Heart left ventricle (tissue), 16 donors: ENCODE results near the gene SLCO6A1. TPM values are rescaled to one million over a fixed set of nuclear protein-coding genes. Genes with fewer than 3 reads are reported as not detected.

Experiments used
- ATAC-seq, 4 donors: fragments of 200-7000 bp; cut with Tn5 transposase; one replicate each; pipeline ENCODE4 v1.9.1; 2020 to 2022; ENCODE audit warnings: moderate library complexity in 4 of 4, mild to moderate bottlenecking in 3 of 4, moderate number of reproducible peaks in 1 of 4
- DNase-seq, 5 donors: peaks; one replicate each; pipeline ENCODE4 v3.0.0-alpha.2; 2020
- H3K27ac ChIP-seq, 12 donors: fragments of 200-600 bp; sonication (generic) in 4 of 12; one replicate each; pipeline versions ENCODE4 v1.5.0 to v1.8.0; 2016 to 2022; ENCODE audit warnings: mild to moderate bottlenecking in 2 of 12
- H3K27me3 ChIP-seq, 9 donors: fragments of 200-600 bp; sonication (generic) in 2 of 9; one replicate each; pipeline versions ENCODE4 v1.5.1 to v1.8.0; 2016 to 2022; ENCODE audit warnings: mild to moderate bottlenecking in 3 of 9
- H3K36me3 ChIP-seq, 9 donors: fragments of 200-600 bp; sonication (generic) in 2 of 9; one replicate each; pipeline versions ENCODE4 v1.5.0 to v1.8.0; 2018 to 2022; ENCODE audit warnings: mild to moderate bottlenecking in 2 of 9
- H3K4me1 ChIP-seq, 12 donors: fragments of 200-600 bp; sonication (generic) in 4 of 12; one replicate each; pipeline versions ENCODE4 v1.5.0 to v1.8.0; 2016 to 2022; ENCODE audit warnings: mild to moderate bottlenecking in 3 of 12
- H3K4me3 ChIP-seq, 12 donors: fragments of 200-600 bp; sonication (generic) in 4 of 12; one replicate each; pipeline versions ENCODE4 v1.5.0 to v1.8.0; 2017 to 2022; ENCODE audit warnings: mild to moderate bottlenecking in 9 of 12, moderate library complexity in 4 of 12
- H3K9me3 ChIP-seq, 12 donors: fragments of 200-600 bp; sonication (generic) in 4 of 12; one replicate each; pipeline versions ENCODE4 v1.5.0 to v1.8.0; 2016 to 2022; ENCODE audit warnings: mild to moderate bottlenecking in 1 of 12
- POLR2A ChIP-seq, 2 donors: fragments of 450-650 bp; IDR thresholded peaks; one replicate each; pipeline ENCODE4 v1.6.1; 2017; ENCODE audit warnings: antibody characterized with exemption in 2 of 2, mild to moderate bottlenecking in 2 of 2, moderate library complexity in 2 of 2
- WGBS, 4 donors: extraction: QIAGEN DNeasy Blood & Tissue Kit in 2 of 4; methylation state at CpG; one replicate each; pipeline versions ENCODE4 v1.1.5 to v1.1.7; 2013 to 2018; 5-methylcytosine and 5-hydroxymethylcytosine counted together
- intact Hi-C, 10 donors: fragments of 100-400 bp; cut with DNase I; formaldehyde crosslinking; loops; one replicate each; pipeline versions ENCODE4 v1.11.1 to v1.14.2; 2022
- polyA plus RNA-seq, 2 donors: library from polyadenylated mRNA; stranded (reverse); fragments of 200-250 nt; gene quantifications; one replicate each; pipeline ENCODE4 v1.2.3, GENCODE V29; 2013
- total RNA-seq, 9 donors: library from RNA; depleted of rRNA in 2 of 9; stranded (reverse); fragments of >200 nt in 2 of 9; fragmentation: NEBNext Ultra II Directional in 3 of 9; extraction: Animal tissue kit (Norgen Biotek cat#: 25700) in 3 of 9; gene quantifications; one replicate each; pipeline versions ENCODE4 v1.1.0 to v1.2.4, GENCODE V29; 2016 to 2023
- TF ChIP-seq, protein P1 (sequence below), 12 donors: fragments of 200-600 bp; sonication (generic) in 4 of 12; IDR thresholded peaks; one replicate each; pipeline versions ENCODE4 v1.5.0 to v1.8.0; 2018 to 2022; ENCODE audit warnings: antibody characterized with exemption in 12 of 12, mild to moderate bottlenecking in 5 of 12
- donor health status: ischemic (EF 13 %, LVEDD 7.1; RV severe dilation, severe dysfunction).
- donor health status: healthy with polysubstance abuse.
- donor health status: DM: no; HTN: yes; CAD: no.
- donor health status: DM: no; HTN: no; CAD: no.
- donor health status: ischemic (EF 25% LVEDD 6.9; RV normal size, moderate dysfunction).
- donor health status: ischemic (EF 25% LVEDD 5.7; RV mildly dilated, moderate dysfunction).
- donor health status: healthy.
- donor health status: DM: yes; HTN: yes; CAD: no.
- donor health status: ischemic (EF 35%, LVEDD 5.7; RV mildly dilated, moderate dysfunction).
- donor health status: nonischemic (EF 11% LVEDD 7.7; RV severe dilation, severe dysfunction).
- donor health status: DM: yes; HTN: yes; CAD: no.
- donor health status: PGD.
- donor health status: ischemic (EF 29% LVEDD 5.4; RV normal size, mild dysfunction).
- donor health status: nonischemic (EF 23%, LVEDD 6.1; RV moderate dilation, normal function).

Gene SLCO6A1
- total and polyA plus RNA-seq, 11 donors = not detected

DNA sequence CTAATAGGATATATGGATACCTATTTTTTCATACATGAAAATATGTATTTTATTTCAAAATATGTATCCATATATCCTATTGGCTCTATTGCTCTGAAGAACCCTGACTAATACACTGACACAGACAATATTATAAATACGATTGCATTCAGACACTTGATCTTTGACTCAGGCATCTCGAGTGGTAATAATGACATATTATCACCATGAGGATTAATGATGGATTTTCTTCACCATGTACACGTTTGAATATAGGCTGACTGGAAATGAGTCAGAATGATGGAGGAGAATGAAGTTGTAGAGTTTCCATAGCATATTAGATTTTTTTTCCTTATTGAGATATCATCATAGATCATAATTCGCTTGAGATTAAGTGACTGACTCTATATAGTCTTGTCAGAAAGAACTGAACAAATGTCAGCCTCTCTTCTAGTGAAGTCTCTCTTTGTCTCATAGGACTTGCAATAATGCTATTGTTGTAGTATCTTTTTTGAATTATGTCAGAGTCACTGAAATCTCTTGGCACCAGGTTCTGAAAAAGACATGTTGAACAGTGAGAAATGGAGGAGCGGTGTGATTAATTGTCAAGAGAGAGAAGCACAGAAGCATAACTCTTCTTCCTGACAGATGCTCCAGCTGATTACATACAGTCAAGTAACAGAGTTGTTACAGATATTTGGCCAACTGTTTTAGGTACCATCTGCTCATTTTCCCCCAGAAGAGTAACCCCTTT, 41.4 kb upstream of the SLCO6A1 start:
- Histone ChIP-seq H3K4me3 (no peak overlapping the region), H3K27ac (no peak overlapping the region), H3K36me3 (no peaks in the 10 kb centered on the region), H3K9me3 (peaks cover 0 to 6% (median 0%) of the 10 kb centered on the region in 12 donors), H3K4me1 (peaks cover 0 to 8% (median 0%) of the 10 kb centered on the region in 12 donors), H3K27me3 (no peaks in the 10 kb centered on the region)
- ATAC-seq (no peak), DNase-seq (no peak)
- 84 to 87% (median 86%) methylated on average over 5 of the region's 5 CpGs for WGBS, 4 donors
- TF ChIP-seq, protein P1, sequence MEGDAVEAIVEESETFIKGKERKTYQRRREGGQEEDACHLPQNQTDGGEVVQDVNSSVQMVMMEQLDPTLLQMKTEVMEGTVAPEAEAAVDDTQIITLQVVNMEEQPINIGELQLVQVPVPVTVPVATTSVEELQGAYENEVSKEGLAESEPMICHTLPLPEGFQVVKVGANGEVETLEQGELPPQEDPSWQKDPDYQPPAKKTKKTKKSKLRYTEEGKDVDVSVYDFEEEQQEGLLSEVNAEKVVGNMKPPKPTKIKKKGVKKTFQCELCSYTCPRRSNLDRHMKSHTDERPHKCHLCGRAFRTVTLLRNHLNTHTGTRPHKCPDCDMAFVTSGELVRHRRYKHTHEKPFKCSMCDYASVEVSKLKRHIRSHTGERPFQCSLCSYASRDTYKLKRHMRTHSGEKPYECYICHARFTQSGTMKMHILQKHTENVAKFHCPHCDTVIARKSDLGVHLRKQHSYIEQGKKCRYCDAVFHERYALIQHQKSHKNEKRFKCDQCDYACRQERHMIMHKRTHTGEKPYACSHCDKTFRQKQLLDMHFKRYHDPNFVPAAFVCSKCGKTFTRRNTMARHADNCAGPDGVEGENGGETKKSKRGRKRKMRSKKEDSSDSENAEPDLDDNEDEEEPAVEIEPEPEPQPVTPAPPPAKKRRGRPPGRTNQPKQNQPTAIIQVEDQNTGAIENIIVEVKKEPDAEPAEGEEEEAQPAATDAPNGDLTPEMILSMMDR (IDR thresholded peaks at IDR 0.05) = no peak
- no peak for TF ChIP-seq POLR2A (IDR thresholded peaks at IDR 0.05)
- intact Hi-C loops = loop anchor here in 2 of 10 donors (5.0 kb wide), 2 partner anchors 502 to 597 kb away; no protein-coding TSS in a partner anchor

DNA sequence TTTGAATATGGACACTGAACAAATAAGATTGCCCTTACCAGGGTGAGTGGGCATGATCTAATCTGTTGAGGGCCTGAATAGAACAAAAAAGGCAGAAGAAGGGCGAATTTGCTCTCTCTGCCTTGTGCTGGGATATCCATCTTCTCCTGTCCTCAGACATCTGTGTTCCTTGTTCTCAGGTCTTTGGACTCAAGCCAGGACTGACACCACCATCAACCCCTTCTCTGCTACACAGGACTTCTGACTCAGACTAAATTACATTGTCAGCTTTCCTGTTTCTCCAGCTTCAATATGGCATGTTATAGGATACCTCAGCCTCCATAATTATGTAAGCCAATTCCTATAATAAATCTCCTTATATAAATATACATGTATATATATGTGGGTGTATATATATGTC, 40.8 kb upstream of the SLCO6A1 start:
- DNase-seq (no peak), ATAC-seq (no peak)

DNA sequence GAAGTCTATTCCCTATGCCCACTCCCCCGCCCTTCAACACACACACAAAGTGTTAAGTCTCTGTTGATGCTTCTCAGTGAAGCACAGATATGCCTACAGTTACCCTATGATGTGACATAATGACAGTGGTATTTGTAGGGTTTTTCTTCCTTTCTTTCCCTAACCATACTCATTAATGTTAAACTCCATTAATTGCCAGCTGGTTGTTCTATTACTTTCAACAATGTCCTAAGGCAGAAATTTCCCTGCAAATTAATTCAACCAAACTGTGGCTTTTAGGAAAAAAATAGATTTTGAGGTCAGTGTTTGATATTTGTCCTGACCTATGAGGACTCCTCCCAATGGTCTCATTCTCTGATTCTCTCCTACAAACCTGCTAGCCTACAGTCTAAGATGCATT, 38.2 kb upstream of the SLCO6A1 start:
- ATAC-seq (no peak), DNase-seq (no peak)
- Histone ChIP-seq H3K9me3 (peaks cover 0 to 6% (median 0%) of the 10 kb centered on the region in 12 donors), H3K27ac (no peak overlapping the region), H3K36me3 (no peaks in the 10 kb centered on the region), H3K4me1 (peaks cover 0 to 17% (median 0%) of the 10 kb centered on the region in 12 donors), H3K27me3 (no peaks in the 10 kb centered on the region), H3K4me3 (no peak overlapping the region)
- TF ChIP-seq, protein P1 (IDR thresholded peaks at IDR 0.05) = no peak
- TF ChIP-seq POLR2A (IDR thresholded peaks at IDR 0.05) = no peak
- intact Hi-C loops = loop anchor here in 2 of 10 donors (5.0 kb wide), 2 partner anchors 505 to 600 kb away; no protein-coding TSS in a partner anchor
- WGBS, 4 donors = 63 to 73% (median 66%) methylated on average over 1 of the region's 1 CpG

More for the DNA sequence above, 40.8 kb upstream of the SLCO6A1 start:
- TF ChIP-seq, protein P1 (IDR thresholded peaks at IDR 0.05) = no peak
- TF ChIP-seq POLR2A (IDR thresholded peaks at IDR 0.05) = no peak
- Histone ChIP-seq H3K27ac (no peak overlapping the region), H3K4me3 (no peak overlapping the region), H3K27me3 (no peaks in the 10 kb centered on the region), H3K4me1 (peaks cover 0 to 8% (median 0%) of the 10 kb centered on the region in 12 donors), H3K9me3 (peaks cover 0 to 6% (median 0%) of the 10 kb centered on the region in 12 donors), H3K36me3 (no peaks in the 10 kb centered on the region)
- whole genome bisulfite sequencing, 4 donors = 58 to 72% (median 63%) methylated on average over 1 of the region's 1 CpG
- intact Hi-C loops = loop anchor here in 2 of 10 donors (5.0 kb wide), 2 partner anchors 503 to 598 kb away; no protein-coding TSS in a partner anchor

DNA sequence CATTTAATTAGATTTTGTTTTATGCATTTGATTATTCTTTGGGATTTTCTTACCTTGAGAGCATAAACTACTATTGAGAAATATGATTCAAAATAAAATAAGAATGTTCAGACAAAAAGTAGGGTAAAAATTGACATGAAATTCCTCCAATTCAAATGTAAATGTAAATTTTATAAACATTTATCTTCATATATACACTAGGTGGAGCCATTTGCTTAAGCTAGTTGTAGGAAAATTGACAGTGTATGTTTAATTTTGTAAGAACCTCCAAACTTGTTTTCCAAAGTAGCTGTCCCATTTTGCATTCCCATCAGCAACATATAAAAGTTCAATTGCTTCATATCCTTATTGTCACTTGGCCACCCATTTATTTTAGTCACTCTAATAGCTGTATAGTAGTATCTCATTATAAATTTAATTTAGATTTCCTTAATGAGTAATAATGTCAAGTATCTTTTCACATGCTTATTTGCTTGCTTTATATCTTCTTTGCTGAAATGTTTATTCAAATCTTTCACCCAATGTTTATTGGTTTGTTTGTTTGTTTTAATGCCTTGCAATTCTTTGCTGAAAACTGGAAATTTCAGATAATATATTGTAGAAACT, 37.6 kb upstream of the SLCO6A1 start:
- Histone ChIP-seq H3K9me3 (peaks cover 0 to 5% (median 0%) of the 10 kb centered on the region in 12 donors), H3K4me1 (peaks cover 0 to 23% (median 0%) of the 10 kb centered on the region in 12 donors), H3K4me3 (no peak overlapping the region), H3K36me3 (no peaks in the 10 kb centered on the region), H3K27me3 (no peaks in the 10 kb centered on the region), H3K27ac (no peak overlapping the region)
- DNase-seq = no peak
- TF ChIP-seq, protein P1 (IDR thresholded peaks at IDR 0.05) = peak in 11 of 12 donors; percentile 15 to 55 (median 33)
- TF ChIP-seq POLR2A (IDR thresholded peaks at IDR 0.05) = no peak
- intact Hi-C loops = loop anchor here in 2 of 10 donors (5.0 kb wide), 2 partner anchors 506 to 601 kb away; no protein-coding TSS in a partner anchor
- ATAC-seq = no peak
